HG03060 (cell line): ENCODE results near the gene ABCC3.
"Not testable (repeated sequence)": the region's sequence is repeated elsewhere in the genome, so short reads cannot be mapped to it uniquely, and the experiment has no call there.

Experiments used
- ATAC-seq: cut with Tn5 transposase; IDR thresholded peaks from one replicate; pipeline ENCODE4 v1.9.1; 2021; ENCODE audit warnings: low read depth, moderate number of reproducible peaks; ENCODE audit not compliant: unreplicated experiment

The ABCC3 gene

GRCh38 chr17:50696365-50696879 lies 61.7 kb downstream of the ABCC3 start:
- ATAC-seq, result no peak

GRCh38 chr17:50697062-50697461 lies 62.4 kb downstream of the ABCC3 start:
- ATAC-seq, result no peak

GRCh38 chr17:50697663-50698272 lies 63.1 kb downstream of the ABCC3 start:
- no peak for ATAC-seq

GRCh38 chr17:50699410-50699809 lies 64.7 kb downstream of the ABCC3 start:
- ATAC-seq, result no peak

GRCh38 chr17:50703162-50703561 lies 68.5 kb downstream of the ABCC3 start:
- no peak for ATAC-seq

GRCh38 chr17:50707289-50708049 lies 72.8 kb downstream of the ABCC3 start, which contains the start of gene ANKRD40:
ANKRD40 (minus strand) TSS chr17:50707914; CDS start chr17:50707654, 260 bp downstream.
- ATAC-seq, result peak; percentile 69

GRCh38 chr17:50708050-50709000 lies 73.6 kb downstream of the ABCC3 start:
- ATAC-seq, result no peak

GRCh38 chr17:50709053-50709452 lies 74.4 kb downstream of the ABCC3 start:
- not testable (repeated sequence) for ATAC-seq

GRCh38 chr17:50710025-50710424 lies 75.3 kb downstream of the ABCC3 start:
- ATAC-seq, result no peak

GRCh38 chr17:50710650-50711049 lies 76.0 kb downstream of the ABCC3 start:
- ATAC-seq, result no peak

GRCh38 chr17:50712641-50713040 lies 78.0 kb downstream of the ABCC3 start:
- ATAC-seq, result no peak

GRCh38 chr17:50715471-50715870 lies 80.8 kb downstream of the ABCC3 start:
- no peak for ATAC-seq

GRCh38 chr17:50719144-50719923 lies 84.7 kb downstream of the ABCC3 start, which contains the start of gene LUC7L3:
LUC7L3 (plus strand) TSS chr17:50719603; CDS start chr17:50719733, 130 bp downstream.
- peak; percentile 65 for ATAC-seq

- no peak for ATAC-seq
Measured at GRCh38 chr17:50719924-50720794, 85.5 kb downstream of the ABCC3 start.

GRCh38 chr17:50721194-50722010 lies 86.7 kb downstream of the ABCC3 start:
- no peak for ATAC-seq

GRCh38 chr17:50722746-50723145 lies 88.1 kb downstream of the ABCC3 start:
- no peak for ATAC-seq

GRCh38 chr17:50724622-50725021 lies 89.9 kb downstream of the ABCC3 start:
- not testable (repeated sequence) for ATAC-seq
